Posterior vena cava (tissue), 2 donors: ENCODE results near the gene ZNF664. TPM values are rescaled to one million over a fixed set of nuclear protein-coding genes. Genes with fewer than 3 reads are reported as not detected.
"Not testable (repeated sequence)": the region's sequence is repeated elsewhere in the genome, so short reads cannot be mapped to it uniquely, and the experiment has no call there.

Experiments
- DNase-seq: peaks from one replicate; pipeline ENCODE4 v3.0.0-alpha.2; 2020; ENCODE audit warnings: low spot score
- intact Hi-C, 2 donors: fragments of 100-400 bp; cut with DNase I; formaldehyde crosslinking; loops; one replicate each; pipeline versions ENCODE4 v1.14.1 to v1.14.2; 2022 to 2023
- total RNA-seq, 2 donors: library from RNA; stranded (reverse); fragmentation: NEBNext Ultra II Directional; extraction: Animal tissue kit (Norgen Biotek cat#: 25700); gene quantifications; one replicate each; pipeline ENCODE4 v1.2.1, GENCODE V29; 2021
- donor health status: DM: yes; HTN: yes; CAD: no.
- donor health status: DM: yes; HTN: yes; CAD: no.

Gene ZNF664
- total RNA-seq, 2 donors from 2014 or later: 55.1 to 56.4 TPM

DNA sequence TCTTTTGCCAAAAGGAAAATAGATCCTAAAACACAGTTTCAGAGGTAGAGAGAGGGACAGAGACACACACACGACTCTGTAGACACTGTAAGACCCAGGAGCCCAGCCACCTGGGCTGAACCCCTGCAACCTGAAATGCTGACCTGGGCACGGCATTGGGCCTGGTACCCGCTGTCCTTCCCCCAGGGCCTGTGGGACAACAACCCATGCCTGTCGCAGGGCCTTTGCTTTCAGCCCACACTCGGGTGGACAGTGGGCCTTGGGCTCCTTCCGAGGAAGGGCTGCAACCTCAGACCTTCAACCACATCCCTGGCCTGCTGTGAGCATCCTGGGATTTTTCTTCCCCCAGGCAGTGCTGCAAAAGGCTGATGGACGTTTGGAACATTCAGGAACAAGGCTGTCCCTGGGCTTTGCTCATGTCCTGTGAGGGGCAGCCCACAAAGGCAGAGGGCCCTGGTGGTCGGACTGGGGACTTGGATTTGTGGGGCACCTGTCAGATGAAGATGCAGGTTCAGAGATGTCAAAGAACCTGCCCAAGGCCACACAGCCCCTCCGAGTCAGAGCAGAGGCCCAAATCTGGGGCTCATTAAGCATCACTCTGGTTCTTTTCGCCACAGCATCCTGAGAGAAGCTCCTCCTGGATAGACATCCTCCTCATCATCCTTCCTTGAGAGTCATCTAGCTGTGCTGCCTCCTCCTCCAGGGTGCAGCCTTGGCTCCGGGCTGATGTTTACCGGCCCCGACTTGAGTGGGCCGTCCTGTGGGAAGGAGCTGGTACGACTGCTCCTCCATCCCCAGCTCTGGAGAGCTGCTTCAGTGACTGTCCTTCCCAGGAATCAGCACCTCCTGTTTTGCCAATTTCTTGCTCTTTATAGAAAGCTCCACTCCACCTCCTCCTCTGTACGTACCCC lies 33.0 kb upstream of the ZNF664 start:
- peak; percentile 73 for DNase-seq
- intact Hi-C loops: no loop called here

DNA sequence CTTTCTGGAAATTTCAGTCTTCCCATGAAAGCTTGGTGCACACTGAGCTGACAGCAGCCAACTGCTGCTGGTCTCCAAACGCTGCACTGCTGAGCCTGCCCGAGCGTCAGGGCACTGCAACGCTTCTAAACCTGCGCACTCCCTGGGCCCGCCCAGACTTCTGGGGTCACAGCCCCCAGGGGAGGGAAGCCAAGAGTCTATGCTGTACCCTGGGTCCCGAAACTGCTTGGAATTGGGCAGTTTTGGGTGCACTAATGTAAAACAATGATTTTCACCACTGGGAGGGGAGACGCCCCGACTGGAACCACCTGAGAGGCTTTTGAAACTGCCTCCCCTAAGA lies 32.4 kb upstream of the ZNF664 start:
- intact Hi-C loops: no loop called here
- peak; percentile 41 for DNase-seq

- DNase-seq: peak; percentile 61
- intact Hi-C loops: no loop called here
These were observed 32.0 kb upstream of the ZNF664 start for GRCh38 chr12:123941000-123941399.

GRCh38 chr12:123941624-123942237 lies 31.3 kb upstream of the ZNF664 start:
- peak; percentile 64 for DNase-seq
- intact Hi-C loops: no loop called here

DNA sequence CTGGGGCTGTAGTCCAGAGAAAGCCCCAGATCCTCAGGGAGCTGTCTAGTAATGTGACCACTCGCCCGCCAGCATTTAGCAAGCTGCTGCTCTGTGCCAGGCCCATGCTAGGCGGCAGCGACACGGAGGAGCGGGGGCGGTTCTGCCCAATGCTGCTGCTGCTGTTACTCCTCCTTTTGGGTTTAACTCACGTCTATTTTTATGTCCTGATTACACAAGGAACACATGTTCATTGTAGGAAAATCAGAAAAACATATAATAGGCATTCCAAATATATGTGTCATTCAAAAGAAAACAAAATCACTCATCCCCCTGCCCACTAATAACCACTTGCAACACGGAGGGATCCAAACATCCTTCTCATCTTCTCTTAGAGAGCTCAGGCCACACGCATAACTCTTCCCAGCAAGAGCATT lies 30.8 kb upstream of the ZNF664 start:
- intact Hi-C loops: no loop called here

DNA sequence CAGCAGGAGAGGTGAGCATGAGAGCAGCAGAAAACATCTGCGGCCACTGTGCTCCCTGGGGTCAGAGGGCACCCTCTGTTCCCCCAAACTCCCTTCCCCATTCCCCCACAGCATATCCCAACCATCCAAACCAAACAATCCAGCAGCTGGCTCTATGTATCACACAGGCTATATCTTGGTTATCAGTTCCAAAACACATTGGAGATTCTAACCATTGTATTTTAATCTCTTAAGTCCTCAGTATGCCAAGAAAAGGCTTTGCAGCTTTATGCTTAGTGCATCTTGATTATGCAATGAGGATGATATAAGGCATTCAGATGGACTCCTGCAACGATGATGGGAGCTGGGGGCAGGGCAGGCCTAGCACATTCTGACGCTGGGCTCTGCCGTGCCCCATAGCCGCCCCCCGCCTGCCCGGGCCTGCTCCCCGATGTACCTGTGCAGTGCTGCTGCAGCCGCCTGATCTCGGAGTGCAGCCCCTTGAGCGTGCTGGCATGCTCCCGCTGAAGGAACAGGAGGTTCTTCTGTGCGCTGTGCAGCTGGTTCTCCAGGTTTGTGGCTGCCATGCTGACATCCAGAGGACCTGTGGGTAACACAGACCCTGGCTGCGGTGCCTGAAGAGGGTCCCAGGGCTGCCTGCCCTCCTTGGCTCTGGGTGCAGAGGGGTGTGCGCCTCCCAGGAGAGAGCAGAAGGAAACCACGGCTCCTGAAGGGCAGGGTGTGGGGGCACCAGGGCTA lies 29.9 kb upstream of the ZNF664 start:
- intact Hi-C loops: no loop called here
- no peak for DNase-seq

More for the DNA sequence above, 30.8 kb upstream of the ZNF664 start:
- DNase-seq: no peak

DNA sequence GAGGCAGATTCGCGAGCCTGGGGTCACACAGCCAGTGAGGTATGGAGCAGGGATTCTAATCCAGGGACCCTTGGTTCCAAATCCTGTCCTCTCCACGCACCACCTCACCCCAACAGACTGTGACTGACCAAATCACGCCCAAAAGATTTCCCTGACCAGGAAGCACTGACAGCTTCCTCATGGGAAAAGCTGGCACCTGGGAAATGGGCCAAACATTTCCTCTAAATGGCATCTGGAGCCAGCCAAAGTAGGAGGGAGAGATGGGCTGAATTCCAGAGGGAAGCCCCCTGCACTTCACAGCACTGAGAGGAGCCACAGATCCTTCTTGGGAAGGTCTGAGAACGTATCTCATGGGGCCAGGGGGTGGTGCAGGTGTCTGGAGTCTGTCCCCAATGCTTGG lies 29.2 kb upstream of the ZNF664 start:
- DNase-seq: no peak
- intact Hi-C loops: no loop called here

DNA sequence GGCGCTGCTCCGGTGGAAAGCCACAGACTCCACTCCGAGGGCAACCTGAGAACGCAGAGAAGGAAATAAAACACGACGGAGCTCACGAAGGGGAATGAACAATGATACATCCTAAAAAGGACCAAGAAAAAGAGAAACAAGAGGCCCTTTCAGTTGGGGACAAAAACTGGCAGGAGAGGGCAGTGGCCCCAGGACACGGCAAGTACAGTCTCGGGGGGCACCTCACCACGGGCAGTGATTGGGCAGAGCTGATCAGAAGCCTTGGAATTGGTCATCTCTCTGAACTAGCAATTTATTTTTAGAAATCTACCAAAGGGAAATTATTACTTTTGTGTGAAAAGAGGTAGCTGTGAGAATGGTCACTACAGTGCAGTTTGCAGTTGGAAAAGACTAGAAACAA lies 28.3 kb upstream of the ZNF664 start:
- DNase-seq: no peak
- intact Hi-C loops: no loop called here

DNA sequence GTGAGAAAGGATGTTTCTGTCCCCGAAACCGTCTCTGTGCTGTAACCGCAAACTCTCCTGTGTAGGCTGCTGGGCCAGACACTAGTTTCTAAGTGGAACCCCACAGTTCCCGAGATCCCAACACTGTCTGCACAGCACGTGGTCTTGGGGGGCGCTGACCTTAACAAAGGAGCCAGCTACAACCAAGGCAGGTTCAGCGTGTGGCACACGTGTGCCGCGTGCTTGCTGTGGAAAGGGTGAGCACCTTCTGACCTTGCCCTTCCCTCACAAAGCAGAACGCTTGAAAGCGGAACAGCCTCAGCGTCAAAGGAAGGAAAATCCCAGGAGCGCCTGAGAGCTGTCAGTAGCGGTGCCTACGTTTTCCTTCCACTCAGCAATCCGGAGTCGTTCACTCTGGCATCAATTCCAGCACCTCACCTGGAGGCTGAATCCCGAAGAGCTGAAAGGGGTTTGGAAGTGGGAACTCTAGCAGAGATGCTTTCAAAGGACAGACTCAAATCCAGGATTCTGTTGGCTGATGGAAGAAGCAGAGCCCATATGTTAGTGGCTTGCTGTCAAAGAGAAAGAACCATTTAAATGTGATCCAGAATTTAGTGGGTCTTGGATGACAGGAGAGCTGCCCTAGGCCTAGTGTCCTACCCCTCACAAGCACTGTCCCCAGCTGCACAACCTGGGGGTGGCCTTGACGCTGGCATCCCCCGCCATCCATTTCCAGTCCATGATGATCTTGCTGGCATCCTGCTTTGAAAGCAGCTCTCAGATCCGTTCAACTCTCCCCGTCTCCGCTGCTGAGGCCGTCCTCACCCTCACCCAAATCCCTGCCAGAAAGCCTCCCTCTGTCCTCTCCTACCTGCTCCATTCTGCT lies 27.5 kb upstream of the ZNF664 start:
- intact Hi-C loops: no loop called here
- no peak for DNase-seq

DNA sequence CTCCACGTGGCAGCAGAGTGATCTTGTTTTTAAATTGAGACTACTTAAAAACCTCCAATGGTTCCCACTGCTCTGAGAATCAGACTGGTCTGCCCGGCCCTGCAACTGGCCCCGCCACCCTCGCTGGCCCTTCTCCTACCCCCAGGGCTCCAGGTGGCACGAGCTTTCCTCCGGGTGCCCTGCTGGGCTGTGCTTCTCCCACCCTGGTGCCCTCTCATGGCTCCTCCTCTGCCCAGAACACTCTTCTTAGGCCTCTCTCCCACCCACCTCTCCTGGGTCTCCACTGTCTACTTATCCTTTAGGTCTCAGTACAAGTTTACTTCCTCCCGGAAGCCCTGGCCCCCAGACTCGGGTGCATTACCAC lies 26.9 kb upstream of the ZNF664 start:
- no peak for DNase-seq
- intact Hi-C loops: no loop called here

DNA sequence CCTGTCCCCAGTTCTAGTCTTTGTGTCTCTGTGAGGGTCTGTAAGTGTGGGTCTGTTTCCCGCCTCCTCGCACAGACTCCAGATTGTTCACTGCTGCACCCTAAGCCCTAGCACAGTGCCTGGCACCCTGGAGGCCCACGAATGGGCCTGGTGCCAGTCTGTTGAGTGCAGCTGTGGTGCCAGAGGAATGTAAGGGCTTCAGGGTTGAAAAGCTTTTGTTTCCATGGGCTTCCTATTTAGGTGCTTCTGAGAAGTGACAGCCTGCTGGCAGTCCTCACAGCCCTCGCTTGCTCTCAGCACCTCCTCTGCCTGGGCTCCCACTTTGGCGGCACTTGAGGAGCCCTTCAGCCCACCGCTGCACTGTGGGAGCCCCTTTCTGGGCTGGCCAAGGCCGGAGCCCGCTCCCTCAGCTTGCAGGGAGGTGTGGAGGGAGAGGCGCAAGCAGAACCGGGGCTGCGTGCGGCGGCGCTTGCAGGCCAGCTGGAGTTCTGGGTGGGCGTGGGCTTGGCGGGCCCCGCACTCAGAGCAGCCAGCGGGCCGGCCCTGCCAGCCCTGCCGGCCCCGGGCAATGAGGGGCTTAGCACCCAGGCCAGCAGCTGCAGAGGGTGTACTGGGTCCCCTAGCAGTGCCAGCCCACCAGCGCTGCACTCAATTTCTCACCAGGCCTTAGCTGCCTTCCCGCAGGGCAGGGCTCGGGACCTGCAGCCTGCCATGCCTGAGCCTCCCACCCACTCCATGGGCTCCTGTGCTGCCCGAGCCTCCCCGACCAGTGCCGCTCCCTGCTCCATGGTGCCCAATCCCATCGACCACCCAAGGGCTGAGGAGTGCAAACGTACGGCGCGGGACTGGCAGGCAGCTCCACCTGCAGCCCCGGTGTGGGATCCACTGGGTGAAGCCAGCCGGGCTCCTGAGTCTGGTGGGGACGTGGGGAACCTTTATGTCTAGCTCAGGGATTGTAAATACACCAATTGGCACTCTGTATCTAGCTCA lies 26.2 kb upstream of the ZNF664 start:
- DNase-seq, intact Hi-C loops: not testable (repeated sequence)

DNA sequence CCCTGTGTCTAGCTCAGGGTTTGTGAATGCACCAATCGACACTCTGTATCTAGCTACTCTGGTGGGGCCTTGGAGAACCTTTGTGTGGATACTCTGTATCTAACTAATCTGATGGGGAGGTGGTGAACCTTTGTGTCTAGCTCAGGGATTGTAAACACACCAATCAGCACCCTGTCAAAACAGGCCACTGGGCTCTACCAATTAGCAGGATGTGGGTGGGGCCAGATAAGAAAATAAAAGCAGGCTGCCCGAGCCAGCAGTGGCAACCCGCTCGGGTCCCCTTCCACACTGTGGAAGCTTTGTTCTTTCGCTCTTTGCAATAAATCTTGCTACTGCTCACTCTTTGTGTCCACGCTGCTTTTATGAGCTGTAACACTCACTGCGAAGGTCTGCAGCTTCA lies 25.5 kb upstream of the ZNF664 start:
- intact Hi-C loops, DNase-seq: not testable (repeated sequence)

- intact Hi-C loops: no loop called here
- no peak for DNase-seq
These were observed 24.6 kb upstream of the ZNF664 start for GRCh38 chr12:123948401-123948795.

DNA sequence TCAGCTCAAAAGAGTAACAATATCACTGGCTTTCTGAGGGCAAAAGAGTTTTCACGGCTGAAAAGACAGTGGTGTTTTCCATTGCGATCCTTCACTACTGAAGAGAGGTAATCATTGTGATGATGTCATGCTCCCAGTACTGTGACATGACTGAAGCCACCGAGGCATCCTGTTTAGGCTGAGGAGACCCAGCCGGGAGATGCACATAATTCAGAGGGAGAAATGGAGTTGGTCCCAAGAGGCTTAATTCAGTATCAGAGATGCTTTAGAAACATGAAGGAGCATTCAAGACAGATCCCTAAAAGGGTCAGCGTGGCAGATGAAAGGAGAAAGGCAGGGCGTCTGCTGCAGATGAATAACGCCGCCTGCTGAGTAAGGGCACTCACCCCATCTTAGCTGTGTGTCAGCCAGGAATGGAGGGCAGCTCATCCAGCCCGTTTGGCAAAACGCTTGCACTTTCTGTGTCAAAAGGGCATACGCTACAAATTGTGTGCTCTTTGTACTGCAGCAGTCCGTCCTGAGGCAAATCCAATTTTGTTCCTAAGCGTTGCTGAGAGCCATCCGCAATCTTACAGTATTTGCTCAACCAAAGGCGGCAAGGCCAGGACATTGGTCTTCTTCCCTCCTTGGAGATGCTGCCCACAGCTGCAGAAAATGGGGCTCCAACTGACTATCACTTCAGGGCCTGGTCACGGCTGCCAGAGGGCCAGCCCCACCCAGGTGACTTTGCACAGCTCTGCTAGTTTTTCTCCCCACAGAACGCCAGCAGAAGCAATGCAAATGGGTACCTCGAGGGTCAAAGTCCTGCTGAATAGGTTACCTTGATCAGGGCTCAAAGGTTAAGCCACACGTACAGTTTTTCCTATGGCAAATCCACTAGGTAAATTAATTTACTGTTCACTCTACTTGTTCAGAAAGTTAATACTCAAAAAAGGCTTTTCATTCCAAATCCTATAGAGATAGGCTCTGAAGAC lies 23.9 kb upstream of the ZNF664 start:
- DNase-seq: no peak
- intact Hi-C loops: no loop called here

DNA sequence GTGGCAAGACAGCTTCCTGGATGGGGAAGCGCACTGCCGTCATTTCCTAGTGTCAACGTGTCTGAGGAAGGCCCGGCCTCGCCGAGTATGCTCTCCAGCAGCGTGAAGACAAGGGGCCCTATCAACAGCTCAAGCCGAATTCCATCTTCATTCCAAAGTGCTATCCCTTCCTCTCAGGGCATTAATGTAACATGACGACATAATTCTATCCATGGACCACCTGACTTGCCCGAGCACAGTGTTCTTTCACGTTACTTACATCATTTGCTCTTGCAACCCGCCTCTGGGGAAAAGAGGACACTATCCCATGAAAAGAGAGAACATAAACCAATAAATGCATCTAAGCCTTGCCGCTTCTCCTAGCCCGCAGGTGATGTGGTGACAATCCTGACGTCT lies 23.2 kb upstream of the ZNF664 start:
- intact Hi-C loops: loop anchor here in 1 of 2 donors (5.0 kb wide), 1 partner anchor 688 kb away; no protein-coding TSS in a partner anchor
- no peak for DNase-seq

- intact Hi-C loops: loop anchor here in 1 of 2 donors (5.0 kb wide), 1 partner anchor 687 kb away; no protein-coding TSS in a partner anchor
- DNase-seq: no peak
These were observed 22.3 kb upstream of the ZNF664 start for GRCh38 chr12:123950476-123951349.
